GM12873 (cell line): ENCODE results near the gene LHX4.

Source experiments
- TF ChIP-seq, protein P1 (sequence below): IDR thresholded peaks from 2 replicates; pipeline ENCODE4 v1.5.1; 2012; ENCODE audit warnings: low read depth, mild to moderate bottlenecking, moderate library complexity, low read length, control low read depth; ENCODE audit not compliant: insufficient read depth; ENCODE audit errors: missing control alignments

Gene LHX4

DNA sequence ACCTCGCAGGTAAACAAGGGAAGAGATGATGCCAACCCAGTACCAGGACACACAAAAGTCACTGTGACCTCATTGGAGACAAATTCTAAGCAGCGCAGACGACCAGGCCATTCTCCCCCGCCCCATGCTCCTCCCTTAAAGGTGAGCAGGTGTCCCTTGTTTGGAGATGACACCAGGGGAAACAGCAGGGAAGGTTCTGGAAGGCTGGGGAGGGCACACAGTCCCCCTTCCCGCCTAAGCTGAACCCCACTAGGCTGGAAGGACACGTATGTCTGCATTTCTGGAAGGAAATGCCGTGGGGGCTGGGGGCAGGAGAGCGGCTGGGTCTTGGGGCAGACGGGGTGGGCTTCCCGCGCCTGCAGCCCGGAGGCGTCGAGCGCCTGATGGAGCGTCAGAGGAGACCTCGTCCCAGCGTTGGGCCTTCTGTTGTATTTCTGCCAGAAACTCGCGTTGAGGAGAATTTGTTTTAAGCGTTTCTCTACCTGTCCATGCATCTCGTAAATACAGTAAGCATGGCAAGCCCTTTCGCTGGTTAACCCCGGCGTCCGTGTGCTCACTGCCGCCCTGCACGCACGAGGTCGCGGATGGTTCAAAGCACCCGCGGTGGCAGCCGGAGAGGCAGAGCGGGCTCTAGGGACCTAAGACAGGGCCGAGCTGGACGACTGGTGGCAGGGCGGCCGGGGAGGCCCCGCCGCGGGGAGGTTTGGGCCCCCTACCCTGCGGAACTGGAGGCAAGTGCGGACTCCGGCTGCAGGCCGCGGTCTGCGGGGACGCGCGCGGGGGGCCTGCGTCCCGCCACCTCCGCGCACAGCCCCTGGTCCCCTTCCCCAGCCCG, 1.2 kb upstream of the LHX4 start:
- TF ChIP-seq, protein P1, sequence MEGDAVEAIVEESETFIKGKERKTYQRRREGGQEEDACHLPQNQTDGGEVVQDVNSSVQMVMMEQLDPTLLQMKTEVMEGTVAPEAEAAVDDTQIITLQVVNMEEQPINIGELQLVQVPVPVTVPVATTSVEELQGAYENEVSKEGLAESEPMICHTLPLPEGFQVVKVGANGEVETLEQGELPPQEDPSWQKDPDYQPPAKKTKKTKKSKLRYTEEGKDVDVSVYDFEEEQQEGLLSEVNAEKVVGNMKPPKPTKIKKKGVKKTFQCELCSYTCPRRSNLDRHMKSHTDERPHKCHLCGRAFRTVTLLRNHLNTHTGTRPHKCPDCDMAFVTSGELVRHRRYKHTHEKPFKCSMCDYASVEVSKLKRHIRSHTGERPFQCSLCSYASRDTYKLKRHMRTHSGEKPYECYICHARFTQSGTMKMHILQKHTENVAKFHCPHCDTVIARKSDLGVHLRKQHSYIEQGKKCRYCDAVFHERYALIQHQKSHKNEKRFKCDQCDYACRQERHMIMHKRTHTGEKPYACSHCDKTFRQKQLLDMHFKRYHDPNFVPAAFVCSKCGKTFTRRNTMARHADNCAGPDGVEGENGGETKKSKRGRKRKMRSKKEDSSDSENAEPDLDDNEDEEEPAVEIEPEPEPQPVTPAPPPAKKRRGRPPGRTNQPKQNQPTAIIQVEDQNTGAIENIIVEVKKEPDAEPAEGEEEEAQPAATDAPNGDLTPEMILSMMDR, result no peak

DNA sequence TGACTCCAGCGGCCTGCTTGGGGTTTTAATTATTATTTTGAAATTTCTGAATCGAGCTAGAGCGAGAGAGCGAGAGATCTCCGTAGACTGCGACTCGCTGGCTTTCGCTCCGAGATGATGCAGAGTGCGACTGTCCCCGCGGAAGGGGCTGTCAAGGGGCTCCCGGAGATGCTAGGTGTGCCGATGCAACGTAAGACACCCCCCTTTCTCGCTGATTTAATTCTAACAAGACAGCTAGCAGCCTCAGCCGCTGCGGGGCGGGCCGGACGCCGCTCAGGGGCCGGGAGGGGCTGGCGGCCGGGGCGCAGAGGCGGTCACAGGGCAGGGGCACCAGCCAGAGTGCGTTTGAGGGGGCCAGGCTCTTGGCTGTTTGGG, 339 bp downstream of the LHX4 start:
- TF ChIP-seq, protein P1, result no peak

DNA sequence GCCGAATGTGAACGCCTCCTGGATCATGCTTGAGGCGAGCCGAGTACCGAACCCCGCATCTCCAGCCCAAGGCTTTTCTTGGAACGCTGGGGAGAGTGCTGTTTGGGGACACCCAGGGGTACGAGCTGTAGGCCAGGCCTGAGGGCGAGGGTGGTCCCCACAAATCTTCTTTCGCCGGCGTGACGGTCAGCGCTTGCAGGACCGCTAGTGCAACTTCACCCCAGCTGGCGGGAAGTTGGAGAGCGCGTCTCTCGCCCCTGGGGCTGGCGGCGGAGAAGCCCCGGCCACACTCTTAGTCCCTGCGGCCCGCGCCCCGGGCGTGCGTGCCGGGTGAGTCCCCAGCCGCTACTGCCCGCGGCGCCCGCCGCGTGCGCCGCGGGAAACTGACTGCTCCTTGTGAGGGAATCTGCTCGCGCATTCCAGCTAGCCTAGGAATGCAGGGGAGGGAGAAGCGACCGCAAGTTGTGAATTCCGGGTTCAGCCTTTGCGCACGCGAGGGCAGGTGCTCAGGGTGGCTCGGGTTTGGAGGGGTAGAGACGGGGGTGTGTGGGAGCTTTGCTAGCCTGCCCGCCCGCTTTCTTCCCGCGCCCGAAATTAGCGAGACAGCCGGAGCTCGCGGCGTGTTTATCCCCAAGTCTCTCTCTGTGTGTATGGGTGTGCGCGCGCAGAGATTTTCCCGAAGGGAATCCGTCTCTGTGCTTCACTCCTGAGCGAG, 884 bp downstream of the LHX4 start:
- TF ChIP-seq, protein P1, result no peak

DNA sequence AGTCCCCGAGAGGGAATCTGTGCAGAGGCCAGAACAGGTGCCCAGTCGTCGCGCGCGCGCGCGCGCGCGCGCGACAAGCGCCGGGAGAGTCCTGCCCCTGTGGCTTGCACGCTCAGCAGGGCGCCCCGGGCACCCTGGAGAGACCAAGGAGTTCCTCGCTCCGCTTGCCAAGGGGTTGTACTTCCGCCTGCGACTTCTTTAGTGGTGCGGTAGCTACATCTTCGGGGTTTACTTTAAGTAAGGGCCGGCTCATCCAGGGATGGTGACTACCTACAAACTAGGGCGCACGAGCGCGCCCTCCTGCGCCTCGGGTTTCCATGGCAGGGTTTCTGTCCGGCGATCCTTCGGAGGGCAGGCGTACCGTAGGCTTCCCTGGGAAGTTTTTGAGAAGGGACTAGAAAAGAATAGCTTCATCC, 1.4 kb downstream of the LHX4 start:
- TF ChIP-seq, protein P1, result no peak

DNA sequence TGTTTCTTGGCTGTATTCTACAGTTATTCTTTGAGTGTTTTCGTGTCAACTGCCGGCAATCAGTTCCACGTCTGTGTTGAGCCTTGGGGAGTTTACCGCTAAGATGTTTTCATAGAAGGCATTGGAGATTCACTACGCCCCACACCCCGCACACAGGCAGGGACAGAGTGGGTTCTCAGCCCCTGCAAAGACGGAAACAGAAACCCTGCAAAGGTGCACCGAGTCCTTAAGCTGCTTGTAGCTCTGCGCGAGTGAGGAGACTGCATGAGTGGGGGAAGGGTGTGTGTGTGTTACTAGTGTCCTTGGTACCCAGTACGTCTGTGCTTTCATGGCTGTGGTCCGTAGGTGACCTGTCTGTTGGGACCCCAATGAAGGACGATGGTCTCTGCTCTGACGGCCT, 1.9 kb downstream of the LHX4 start:
- TF ChIP-seq, protein P1, result no peak

DNA sequence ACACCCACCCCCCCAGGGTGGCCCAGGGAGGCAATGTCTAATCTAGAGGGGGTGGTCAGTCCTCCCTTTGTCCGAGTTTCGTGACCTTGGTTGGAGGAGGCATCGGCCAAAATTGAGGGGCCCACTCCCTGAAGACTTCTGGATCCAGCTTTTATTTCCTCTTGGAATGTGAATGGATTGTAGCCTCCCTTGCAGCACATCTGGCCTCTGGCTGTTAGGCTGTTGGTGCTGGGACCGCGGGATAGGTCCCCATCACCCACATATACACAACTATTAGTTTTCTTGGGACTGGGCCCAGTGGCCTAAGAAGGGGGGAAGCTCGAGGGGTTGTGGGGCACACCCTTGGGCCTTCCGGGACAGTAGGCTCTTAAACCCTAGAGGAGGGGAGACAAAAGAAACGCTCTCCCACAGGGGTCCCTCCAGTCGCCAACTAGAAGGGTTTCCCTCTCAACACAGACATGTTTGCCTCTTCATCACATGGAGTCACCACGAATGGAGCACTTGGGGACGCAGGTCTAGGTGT, 2.5 kb downstream of the LHX4 start:
- TF ChIP-seq, protein P1, result no peak

DNA sequence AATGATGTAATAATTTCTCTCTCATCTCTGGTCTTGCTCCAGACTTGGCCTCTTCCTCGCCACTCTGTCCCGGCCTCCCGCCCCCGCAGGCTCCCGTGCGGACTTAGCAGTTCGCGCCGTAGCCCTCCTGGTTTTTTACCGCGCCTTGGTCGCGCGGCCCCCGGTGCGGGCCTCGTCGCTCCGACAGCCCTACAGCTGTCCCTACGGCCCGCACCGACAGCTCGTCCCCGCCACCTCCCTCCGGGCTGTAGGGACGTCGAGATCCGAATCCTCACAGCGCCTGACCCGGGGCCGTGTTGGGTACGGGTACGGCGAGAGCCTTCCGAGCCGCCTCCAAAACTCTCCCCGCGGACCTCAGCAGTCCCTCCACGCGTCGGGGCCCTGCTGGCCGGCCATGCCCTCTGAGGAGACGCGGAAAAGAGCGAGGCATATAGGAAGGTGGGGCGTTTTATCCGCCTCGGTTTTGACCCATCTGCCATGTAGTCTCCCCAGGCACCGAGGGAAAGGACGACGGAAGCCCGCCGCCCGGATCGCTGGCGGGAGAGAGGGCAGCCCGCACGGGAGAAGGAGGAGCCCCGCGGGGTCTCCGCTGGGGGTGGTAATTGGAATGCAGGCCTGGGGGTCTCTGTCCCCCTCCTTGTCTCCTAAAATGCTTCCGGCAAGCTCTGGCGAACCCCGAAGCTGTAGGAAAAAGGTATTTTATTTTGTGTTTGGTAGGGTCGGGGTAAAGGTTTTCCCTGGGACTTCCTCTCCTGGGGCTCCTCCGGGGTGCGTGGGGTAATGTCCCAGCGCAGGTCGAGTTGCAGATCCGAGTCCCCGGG, 3.3 kb downstream of the LHX4 start:
- TF ChIP-seq, protein P1, result no peak
